Fibroblast of lung (primary cell): ENCODE measurements around the gene VWF. TPM values are rescaled to one million over a fixed set of nuclear protein-coding genes. Genes with fewer than 3 reads are reported as not detected.

Experiments
- DNase-seq, 2 donors: peaks; one replicate each; pipeline versions ENCODE4 v3.0.0 to v3.0.0-alpha.2; 2010; ENCODE audit warnings: low read depth in 2 of 2
- H2AFZ ChIP-seq: 2 replicates; pipeline ENCODE4 v1.5.1; 2012; ENCODE audit warnings: low read length, control low read depth, inconsistent platforms
- H3K27ac ChIP-seq: 2 replicates; pipeline ENCODE4 v1.5.1; 2011; ENCODE audit warnings: low read length, control low read depth; ENCODE audit not compliant: insufficient read depth
- H3K27me3 ChIP-seq: 2 replicates; pipeline ENCODE4 v1.5.1; 2011; ENCODE audit warnings: mild to moderate bottlenecking, low read length; ENCODE audit not compliant: control insufficient read depth, insufficient read depth
- H3K36me3 ChIP-seq: 2 replicates; pipeline ENCODE4 v1.5.1; 2011; ENCODE audit warnings: low read length; ENCODE audit not compliant: control insufficient read depth, insufficient read depth
- H3K4me1 ChIP-seq: 2 replicates; pipeline ENCODE4 v1.5.1; 2011; ENCODE audit warnings: low read length; ENCODE audit not compliant: control insufficient read depth, insufficient read depth; ENCODE audit errors: extremely low read depth
- H3K4me2 ChIP-seq: 2 replicates; pipeline ENCODE4 v1.5.1; 2011; ENCODE audit warnings: low read length, control low read depth; ENCODE audit not compliant: insufficient read depth; ENCODE audit errors: extremely low read depth
- H3K4me3 ChIP-seq, 4 experiments: fragments of 200-600 bp in 1 of 4; sonication (generic) in 1 of 4; replicated peaks in 1 of 4; 2 replicates each; pipeline ENCODE4 v1.5.1; 2011 to 2016; ENCODE audit warnings: low read length in 4 of 4, low read depth in 3 of 4, mild to moderate bottlenecking in 3 of 4, control low read depth in 2 of 4, inconsistent platforms in 1 of 4, mixed read lengths in 1 of 4; ENCODE audit not compliant: insufficient read depth in 1 of 4; ENCODE audit errors: control extremely low read depth in 1 of 4
- H3K79me2 ChIP-seq: 2 replicates; pipeline ENCODE4 v1.5.1; 2012; ENCODE audit warnings: mild to moderate bottlenecking, low read length, inconsistent platforms; ENCODE audit not compliant: control insufficient read depth, insufficient read depth
- H3K9ac ChIP-seq: 2 replicates; pipeline ENCODE4 v1.5.1; 2011; ENCODE audit warnings: mild to moderate bottlenecking, low read length, control low read depth; ENCODE audit not compliant: insufficient read depth
- H3K9me3 ChIP-seq: 2 replicates; pipeline ENCODE4 v1.5.1; 2012; ENCODE audit warnings: low read depth, low read length; ENCODE audit not compliant: control insufficient read depth, insufficient read depth
- H4K20me1 ChIP-seq: 2 replicates; pipeline ENCODE4 v1.5.1; 2011; ENCODE audit warnings: low read length; ENCODE audit not compliant: control insufficient read depth, insufficient read depth; ENCODE audit errors: extremely low read depth
- EZH2 ChIP-seq: IDR thresholded peaks from 2 replicates; pipeline ENCODE4 v1.5.1; 2012; ENCODE audit warnings: low read length, control low read depth, mild to moderate bottlenecking; ENCODE audit errors: missing control alignments
- polyA plus RNA-seq, 2 donors: library from polyadenylated mRNA; depleted of rRNA in 1 of 2; stranded (reverse) in 1 of 2; unstranded in 1 of 2; fragments of >200 nt; gene quantifications; 2 replicates each; pipeline ENCODE4 v1.2.1, GENCODE V29; 2011 to 2012; ENCODE audit warnings: missing spikeins in 1 of 2
- total RNA-seq: library from RNA; depleted of rRNA; stranded (reverse); fragments of >200 nt; gene quantifications from 2 replicates; pipeline ENCODE4 v1.2.1, GENCODE V29; 2014
- TF ChIP-seq, protein P1 (sequence below), 2 donors: IDR thresholded peaks in 1 of 2; conservative IDR thresholded peaks in 1 of 2; 1 replicate in 1 of 2; 2 replicates in 1 of 2; pipeline ENCODE4 v1.5.1; 2011 to 2012; ENCODE audit warnings: low read length in 2 of 2, control low read depth in 1 of 2, inconsistent platforms in 1 of 2, low read depth in 1 of 2, mild to moderate bottlenecking in 1 of 2

VWF gene
- total and polyA plus RNA-seq, 2 donors (not counting 1 experiment from before 2014, with no cell fraction given) = 0.15 to 1.7 TPM

DNA sequence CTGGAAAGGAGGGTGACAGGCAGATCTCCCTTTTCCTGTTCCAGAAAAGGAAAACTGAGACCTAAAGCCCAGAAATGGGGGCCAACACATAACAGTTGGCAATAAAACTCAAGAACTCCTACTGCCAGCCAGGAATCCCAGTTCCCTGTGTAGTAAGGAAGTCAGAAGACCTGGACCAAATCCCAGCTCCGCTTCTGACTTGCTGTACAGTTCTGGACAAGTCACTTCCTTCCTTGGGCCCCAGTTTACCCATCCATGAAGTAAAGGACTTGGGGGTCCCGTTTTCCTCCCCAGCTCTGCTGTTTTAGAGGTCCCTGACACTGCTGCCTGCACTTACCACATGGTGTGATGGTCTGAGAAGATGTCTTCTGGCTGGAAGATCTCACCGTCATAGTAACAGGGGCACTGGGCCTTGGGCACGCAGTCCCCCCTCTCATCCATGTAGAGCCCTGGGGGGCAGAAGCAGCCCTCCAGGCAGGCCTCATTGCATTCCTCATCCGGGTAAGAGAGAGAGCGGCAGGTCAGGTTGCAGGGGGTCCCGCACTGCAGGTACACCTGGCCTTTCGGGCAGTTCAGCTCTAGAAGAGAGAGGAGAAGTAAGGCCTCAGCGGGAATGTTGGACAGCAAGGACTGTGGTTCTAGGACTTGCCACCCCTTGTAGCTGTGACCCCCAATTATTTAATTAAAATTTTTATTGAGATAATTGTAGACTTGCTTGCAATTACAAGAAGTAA is 72.1 kb downstream of the VWF start:
- H3K27ac ChIP-seq = no peak overlapping the region
- TF ChIP-seq, protein P1, sequence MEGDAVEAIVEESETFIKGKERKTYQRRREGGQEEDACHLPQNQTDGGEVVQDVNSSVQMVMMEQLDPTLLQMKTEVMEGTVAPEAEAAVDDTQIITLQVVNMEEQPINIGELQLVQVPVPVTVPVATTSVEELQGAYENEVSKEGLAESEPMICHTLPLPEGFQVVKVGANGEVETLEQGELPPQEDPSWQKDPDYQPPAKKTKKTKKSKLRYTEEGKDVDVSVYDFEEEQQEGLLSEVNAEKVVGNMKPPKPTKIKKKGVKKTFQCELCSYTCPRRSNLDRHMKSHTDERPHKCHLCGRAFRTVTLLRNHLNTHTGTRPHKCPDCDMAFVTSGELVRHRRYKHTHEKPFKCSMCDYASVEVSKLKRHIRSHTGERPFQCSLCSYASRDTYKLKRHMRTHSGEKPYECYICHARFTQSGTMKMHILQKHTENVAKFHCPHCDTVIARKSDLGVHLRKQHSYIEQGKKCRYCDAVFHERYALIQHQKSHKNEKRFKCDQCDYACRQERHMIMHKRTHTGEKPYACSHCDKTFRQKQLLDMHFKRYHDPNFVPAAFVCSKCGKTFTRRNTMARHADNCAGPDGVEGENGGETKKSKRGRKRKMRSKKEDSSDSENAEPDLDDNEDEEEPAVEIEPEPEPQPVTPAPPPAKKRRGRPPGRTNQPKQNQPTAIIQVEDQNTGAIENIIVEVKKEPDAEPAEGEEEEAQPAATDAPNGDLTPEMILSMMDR (conservative IDR thresholded peaks at IDR 0.05 in 1 of 2, IDR thresholded peaks at IDR 0.05 in 1 of 2; ENCODE audit: low read depth in 1 of 2, low read length in 2 of 2) = no peak
- TF ChIP-seq EZH2 = no peak

DNA sequence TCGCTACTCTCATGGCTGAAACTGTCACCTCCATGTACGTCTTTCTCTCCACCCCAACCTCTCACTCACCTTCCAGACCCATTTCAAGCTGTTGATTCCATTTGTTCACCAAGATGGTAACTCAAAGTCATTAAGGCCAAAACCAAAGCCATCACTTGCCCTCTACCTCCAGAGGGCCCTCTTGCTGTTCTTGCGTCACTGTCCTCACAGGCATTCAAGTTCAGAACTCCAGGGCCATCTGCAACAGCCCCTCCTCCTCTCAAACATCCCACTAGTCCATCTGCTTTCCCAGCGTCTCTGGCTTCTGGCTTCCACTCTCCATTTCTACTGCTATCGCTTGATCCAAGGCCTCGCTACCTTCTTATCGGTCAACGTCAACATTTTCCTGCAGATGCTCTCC is 74.5 kb downstream of the VWF start:
- DNase-seq = no peak
- Histone ChIP-seq H3K4me1 (peaks cover 9% of the 10 kb centered on the region), H4K20me1 (no peaks in the 10 kb centered on the region), H3K9me3 (no peaks in the 10 kb centered on the region), H3K79me2 (no peaks in the 10 kb centered on the region), H3K4me3 (no peak overlapping the region), H3K27me3 (no peaks in the 10 kb centered on the region), H3K9ac (no peak overlapping the region), H2AFZ (no peak overlapping the region), H3K4me2 (no peak overlapping the region), H3K27ac (no peak overlapping the region), H3K36me3 (no peaks in the 10 kb centered on the region)
- no peak for TF ChIP-seq EZH2
- TF ChIP-seq, protein P1 (conservative IDR thresholded peaks at IDR 0.05 in 1 of 2, IDR thresholded peaks at IDR 0.05 in 1 of 2; ENCODE audit: low read depth in 1 of 2, low read length in 2 of 2) = no peak

More for the DNA sequence above, 72.1 kb downstream of the VWF start:
- H4K20me1 ChIP-seq = no peaks in the 10 kb centered on the region
- no peak overlapping the region for H3K9ac ChIP-seq
- no peaks in the 10 kb centered on the region for H3K79me2 ChIP-seq
- no peak overlapping the region for H2AFZ ChIP-seq
- H3K4me1 ChIP-seq = peaks cover 4% of the 10 kb centered on the region
- H3K36me3 ChIP-seq = no peaks in the 10 kb centered on the region
- H3K4me2 ChIP-seq = no peak overlapping the region
- H3K9me3 ChIP-seq = no peaks in the 10 kb centered on the region
- DNase-seq = no peak
- H3K27me3 ChIP-seq = no peaks in the 10 kb centered on the region
- no peak overlapping the region for H3K4me3 ChIP-seq

DNA sequence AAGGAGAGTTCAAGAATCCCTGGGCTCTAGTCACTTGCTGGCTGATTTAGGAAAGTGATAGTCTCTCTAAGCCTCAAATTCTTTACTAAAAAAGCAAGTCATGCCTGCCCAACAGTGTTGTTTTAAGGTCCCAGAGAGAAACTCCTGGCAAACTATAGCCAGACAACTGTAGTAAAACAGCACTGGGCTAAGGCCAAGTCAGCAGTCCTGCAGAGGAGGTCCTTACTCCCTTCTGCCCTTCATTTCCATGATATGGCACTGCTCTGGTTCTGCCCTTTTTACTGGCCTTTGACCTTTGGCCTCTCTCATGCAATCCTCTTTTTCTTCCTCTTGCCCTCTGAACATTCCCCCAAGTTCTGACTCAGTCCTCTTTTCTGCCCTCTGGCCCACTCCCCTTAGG is 74.9 kb downstream of the VWF start:
- Histone ChIP-seq H3K4me1 (peaks cover 9% of the 10 kb centered on the region), H3K4me3 (no peak overlapping the region), H4K20me1 (no peaks in the 10 kb centered on the region), H3K27me3 (no peaks in the 10 kb centered on the region), H3K27ac (no peak overlapping the region), H3K4me2 (no peak overlapping the region), H3K36me3 (no peaks in the 10 kb centered on the region), H3K9ac (no peak overlapping the region), H2AFZ (no peak overlapping the region), H3K9me3 (no peaks in the 10 kb centered on the region), H3K79me2 (no peaks in the 10 kb centered on the region)
- no peak for TF ChIP-seq EZH2
- TF ChIP-seq, protein P1 (conservative IDR thresholded peaks at IDR 0.05 in 1 of 2, IDR thresholded peaks at IDR 0.05 in 1 of 2; ENCODE audit: low read depth in 1 of 2, low read length in 2 of 2) = no peak
- no peak for DNase-seq
